GM19372 (cell line): ENCODE data around the gene MAS1L.
"Not testable (repeated sequence)": the region's sequence is repeated elsewhere in the genome, so short reads cannot be mapped to it uniquely, and the experiment has no call there.

Source experiments
- ATAC-seq: cut with Tn5 transposase; IDR thresholded peaks from one replicate; pipeline ENCODE4 v1.9.1; 2021; ENCODE audit warnings: mild to moderate bottlenecking, low read depth, moderate library complexity; ENCODE audit not compliant: unreplicated experiment

The MAS1L gene

GRCh38 chr6:29486577-29486976 lies 1.2 kb downstream of the MAS1L start:
- ATAC-seq, result no peak

GRCh38 chr6:29483735-29484134 lies 4.0 kb downstream of the MAS1L start:
- no peak for ATAC-seq

GRCh38 chr6:29483186-29483585 lies 4.6 kb downstream of the MAS1L start:
- ATAC-seq, result no peak

GRCh38 chr6:29479560-29479959 lies 8.2 kb downstream of the MAS1L start:
- no peak for ATAC-seq

- ATAC-seq, result no peak
These were observed 9.0 kb downstream of the MAS1L start for GRCh38 chr6:29478740-29479139.

- no peak for ATAC-seq
These were observed 9.8 kb downstream of the MAS1L start for GRCh38 chr6:29477923-29478450.

GRCh38 chr6:29474996-29475395 lies 12.8 kb downstream of the MAS1L start:
- no peak for ATAC-seq

GRCh38 chr6:29466241-29466640 lies 21.5 kb downstream of the MAS1L start:
- no peak for ATAC-seq

- ATAC-seq, result no peak
These were observed 22.0 kb downstream of the MAS1L start for GRCh38 chr6:29465801-29466200.

- no peak for ATAC-seq
These were observed 22.5 kb downstream of the MAS1L start for GRCh38 chr6:29465279-29465678.

GRCh38 chr6:29462022-29462421 lies 25.7 kb downstream of the MAS1L start:
- ATAC-seq, result no peak

- no peak for ATAC-seq
These were observed 26.5 kb downstream of the MAS1L start for GRCh38 chr6:29461021-29461814.

GRCh38 chr6:29456971-29457370 lies 30.8 kb downstream of the MAS1L start, which contains the start of the genes OR11A1 and OR2H1:
OR11A1 (minus strand) TSS chr6:29457071; CDS start chr6:29427641, 29,430 bp downstream.
OR2H1 (plus strand) TSS chr6:29457155; CDS start chr6:29461770, 4,615 bp downstream.
- no peak for ATAC-seq

GRCh38 chr6:29451471-29452193 lies 36.1 kb downstream of the MAS1L start:
- no peak for ATAC-seq

GRCh38 chr6:29447670-29448069 lies 40.1 kb downstream of the MAS1L start:
- no peak for ATAC-seq

GRCh38 chr6:29444031-29444430 lies 43.7 kb downstream of the MAS1L start:
- not testable (repeated sequence) for ATAC-seq

GRCh38 chr6:29442719-29443118 lies 45.0 kb downstream of the MAS1L start:
- ATAC-seq, result no peak

GRCh38 chr6:29439006-29439405 lies 48.8 kb downstream of the MAS1L start, which contains the start of gene OR10C1:
OR10C1 (plus strand) TSS chr6:29439306; CDS start chr6:29440016, 710 bp downstream.
- no peak for ATAC-seq

GRCh38 chr6:29436730-29437129 lies 51.0 kb downstream of the MAS1L start:
- not testable (repeated sequence) for ATAC-seq
